OCI-LY7 (cell line): ENCODE data around the gene PHKA2. TPM values are rescaled to one million over a fixed set of nuclear protein-coding genes. Genes with fewer than 3 reads are reported as not detected.

Experiments used
- BruUV-seq: library from RNA; stranded (reverse); fragments of 400-500 nt; replicated peaks from 2 replicates; lab custom pipeline; 2021; lab: Mats Ljungman, UMichigan
- CTCF ChIA-PET: fragments of 300-600 bp; sonication (Branson Sonifier 250); formaldehyde crosslinking; loops from one replicate; lab custom pipeline; 2022; ENCODE audit warnings: antibody characterized with exemption; ENCODE audit not compliant: unreplicated experiment; lab: Charles Lee
- POLR2A ChIA-PET: fragments of 300-600 bp; sonication (Branson Sonifier 250); formaldehyde crosslinking; loops from one replicate; lab custom pipeline; 2022; ENCODE audit warnings: antibody characterized with exemption; lab: Charles Lee
- DNase-seq: peaks from one replicate; pipeline ENCODE4 v3.0.0-alpha.2; 2015; ENCODE audit warnings: low spot score
- H2AFZ ChIP-seq: fragments of 200-600 bp; sonication (generic), shearing (Covaris generic); 2 replicates; pipeline ENCODE4 v1.6.1; 2014; ENCODE audit warnings: mild to moderate bottlenecking, antibody characterized with exemption, low read length, moderate library complexity
- H3K27ac ChIP-seq: fragments of 200-600 bp; sonication (generic); 2 replicates; pipeline ENCODE4 v1.5.1; 2014; ENCODE audit warnings: mixed run types, low read depth, mild to moderate bottlenecking, moderate library complexity, low read length, inconsistent platforms; ENCODE audit not compliant: poor library complexity, severe bottlenecking
- H3K36me3 ChIP-seq: fragments of 200-600 bp; sonication (generic); 2 replicates; pipeline ENCODE4 v1.6.1; 2014; ENCODE audit warnings: mild to moderate bottlenecking, antibody characterized with exemption, low read length, moderate library complexity, mixed read lengths; ENCODE audit not compliant: insufficient read depth
- H3K4me1 ChIP-seq: fragments of 200-600 bp; sonication (generic); 2 replicates; pipeline ENCODE4 v1.5.1; 2014; ENCODE audit warnings: mild to moderate bottlenecking, low read length; ENCODE audit not compliant: insufficient read depth, poor library complexity, severe bottlenecking
- H3K4me2 ChIP-seq: fragments of 200-600 bp; sonication (generic); 2 replicates; pipeline ENCODE4 v1.6.1; 2014; ENCODE audit warnings: mild to moderate bottlenecking, low read length
- H3K4me3 ChIP-seq: fragments of 200-600 bp; sonication (generic); 2 replicates; pipeline ENCODE4 v1.5.1; 2014; ENCODE audit warnings: mild to moderate bottlenecking, low read depth, low read length; ENCODE audit not compliant: poor library complexity, severe bottlenecking
- H3K79me2 ChIP-seq: fragments of 200-600 bp; sonication (generic); 2 replicates; pipeline ENCODE4 v1.6.1; 2016; ENCODE audit warnings: low read depth, mild to moderate bottlenecking, low read length, moderate library complexity, mixed read lengths; ENCODE audit not compliant: insufficient read depth
- H3K9me2 ChIP-seq: fragments of 200-600 bp; sonication (generic); 2 replicates; pipeline ENCODE4 v1.6.1; 2016; ENCODE audit warnings: mild to moderate bottlenecking, low read length, mixed read lengths; ENCODE audit not compliant: insufficient read depth
- H3K9me3 ChIP-seq: fragments of 200-600 bp; sonication (generic); 2 replicates; pipeline ENCODE4 v1.6.1; 2014; ENCODE audit warnings: mild to moderate bottlenecking, mixed run types, low read length, mixed read lengths
- H4K20me1 ChIP-seq: fragments of 200-600 bp; sonication (generic); 2 replicates; pipeline ENCODE4 v1.6.1; 2014; ENCODE audit warnings: mild to moderate bottlenecking, antibody characterized with exemption, low read length, moderate library complexity, mixed read lengths; ENCODE audit not compliant: insufficient read depth
- CTCF ChIP-seq: fragments of 200-600 bp; sonication (generic); conservative IDR thresholded peaks from 2 replicates; pipeline ENCODE4 v1.5.1; 2014; ENCODE audit warnings: mild to moderate bottlenecking, antibody characterized with exemption, low read length, moderate library complexity, mixed read lengths
- EZH2phosphoT487 ChIP-seq: fragments of 200-600 bp; sonication (generic); IDR thresholded peaks from 2 replicates; pipeline ENCODE4 v1.6.1; 2018; ENCODE audit warnings: low read depth, borderline replicate concordance, mild to moderate bottlenecking, mixed run types, antibody characterized with exemption, low read length, moderate library complexity, mixed read lengths
- intact Hi-C: fragments of 100-400 bp; cut with micrococcal nuclease; formaldehyde crosslinking; loops from one replicate; pipeline ENCODE4 v1.10.0; 2022; ENCODE audit not compliant: unreplicated experiment
- total RNA-seq, 2 experiments: library from RNA; depleted of rRNA in 1 of 2; stranded (reverse); fragments of >200 nt in 1 of 2; shearing (Covaris generic) in 1 of 2; gene quantifications; 2 replicates each; pipeline ENCODE4 v1.2.3, GENCODE V29; 2014 to 2022

PHKA2 gene
- total RNA-seq, 2 experiments from 2014 or later = 24.1 to 41.4 TPM

- intact Hi-C loops = no loop called here
- Histone ChIP-seq H4K20me1 (no peaks in the 10 kb centered on the region), H3K9me3 (no peaks in the 10 kb centered on the region), H2AFZ (no peak overlapping the region), H3K4me2 (no peak overlapping the region), H3K9me2 (no peaks in the 10 kb centered on the region), H3K79me2 (no peaks in the 10 kb centered on the region), H3K27ac (no peak overlapping the region), H3K4me1 (no peaks in the 10 kb centered on the region), H3K36me3 (no peaks in the 10 kb centered on the region), H3K4me3 (no peak overlapping the region)
- no TSS peak for BruUV-seq
- CTCF ChIA-PET = no interaction called here
- no peak for DNase-seq
- POLR2A ChIA-PET = no interaction called here
- TF ChIP-seq CTCF = no peak
- TF ChIP-seq EZH2phosphoT487 = no peak
Measured at GRCh38 chrX:18874560-18875255, 109.2 kb downstream of the PHKA2 start.

- H3K36me3 ChIP-seq = no peaks in the 10 kb centered on the region
- H3K4me2 ChIP-seq = no peak overlapping the region
- H3K9me2 ChIP-seq = no peaks in the 10 kb centered on the region
- H3K9me3 ChIP-seq = no peaks in the 10 kb centered on the region
- H3K27ac ChIP-seq = no peak overlapping the region
- H3K4me3 ChIP-seq = no peak overlapping the region
- TF ChIP-seq EZH2phosphoT487 (no peak), CTCF (no peak)
- ChIA-PET POLR2A (no interaction called here), CTCF (no interaction called here)
- no peaks in the 10 kb centered on the region for H3K4me1 ChIP-seq
- H2AFZ ChIP-seq = no peak overlapping the region
- intact Hi-C loops = no loop called here
- H3K79me2 ChIP-seq = no peaks in the 10 kb centered on the region
- DNase-seq = no peak
- BruUV-seq = no TSS peak
- H4K20me1 ChIP-seq = no peaks in the 10 kb centered on the region
Measured at GRCh38 chrX:18873836-18874235, 110.1 kb downstream of the PHKA2 start.

- intact Hi-C loops = no loop called here
- Histone ChIP-seq H3K36me3 (no peaks in the 10 kb centered on the region), H4K20me1 (no peaks in the 10 kb centered on the region), H3K79me2 (no peaks in the 10 kb centered on the region), H3K4me1 (no peaks in the 10 kb centered on the region), H3K4me2 (no peak overlapping the region), H2AFZ (no peak overlapping the region), H3K9me2 (no peaks in the 10 kb centered on the region), H3K27ac (no peak overlapping the region), H3K4me3 (no peak overlapping the region), H3K9me3 (no peaks in the 10 kb centered on the region)
- ChIA-PET POLR2A (no interaction called here), CTCF (no interaction called here)
- no peak for DNase-seq
- TF ChIP-seq EZH2phosphoT487 = no peak
- no peak for TF ChIP-seq CTCF
- no TSS peak for BruUV-seq
Measured at GRCh38 chrX:18873189-18873791, 110.6 kb downstream of the PHKA2 start.
